H1 (cell line): ENCODE results near the gene CTPS2. TPM values are rescaled to one million over a fixed set of nuclear protein-coding genes. Genes with fewer than 3 reads are reported as not detected.

Experiments
- CTCF ChIA-PET: fragments of 300-600 bp; sonication (Branson Sonifier 250); formaldehyde crosslinking; loops from one replicate; lab custom pipeline; 2021; ENCODE audit not compliant: partially characterized antibody; lab: Charles Lee
- POLR2A ChIA-PET: fragments of 300-600 bp; sonication (Branson Sonifier 250); formaldehyde crosslinking; loops from one replicate; lab custom pipeline; 2021; ENCODE audit warnings: inconsistent platforms; ENCODE audit not compliant: partially characterized antibody; lab: Charles Lee
- DNase-seq, 2 experiments: peaks; one replicate each; pipeline versions ENCODE4 v3.0.0 to v3.0.0-alpha.2; 2010 to 2022; ENCODE audit warnings: low spot score in 2 of 2, low read depth in 1 of 2, mixed read lengths in 1 of 2
- FAIRE-seq: peaks from 2 replicates; lab custom pipeline; 2011; peaks lifted over from hg19 to GRCh38; lab: Jason Lieb, UNC
- H2AFZ ChIP-seq: 2 replicates; pipeline ENCODE4 v1.8.1; 2012; ENCODE audit warnings: low read length, inconsistent platforms
- H2AK5ac ChIP-seq: 2 replicates; pipeline ENCODE4 v1.6.1; 2013; ENCODE audit warnings: low read depth, low read length
- H2BK120ac ChIP-seq: replicated peaks from 2 replicates; pipeline ENCODE3; 2013; ENCODE audit warnings: low read depth, low read length, inconsistent platforms
- H2BK12ac ChIP-seq: 2 replicates; pipeline ENCODE4 v1.6.1; 2013; ENCODE audit warnings: low read depth, low read length
- H2BK15ac ChIP-seq: 2 replicates; pipeline ENCODE4 v1.6.1; 2013; ENCODE audit warnings: low read length
- H2BK20ac ChIP-seq: 2 replicates; pipeline ENCODE4 v1.6.1; 2013; ENCODE audit warnings: low read length
- H2BK5ac ChIP-seq: 2 replicates; pipeline ENCODE4 v1.6.1; 2013; ENCODE audit warnings: low read depth, low read length
- H3K14ac ChIP-seq: 2 replicates; pipeline ENCODE4 v1.6.1; 2013; ENCODE audit warnings: inconsistent platforms; ENCODE audit not compliant: insufficient read length
- H3K18ac ChIP-seq: 2 replicates; pipeline ENCODE4 v1.6.1; 2013; ENCODE audit warnings: low read length; ENCODE audit errors: extremely low read depth
- H3K23ac ChIP-seq: 2 replicates; pipeline ENCODE4 v1.6.1; 2013; ENCODE audit warnings: inconsistent platforms; ENCODE audit not compliant: insufficient read length
- H3K23me2 ChIP-seq: 2 replicates; pipeline ENCODE4 v1.6.1; 2013; ENCODE audit warnings: low read depth, low read length
- H3K27ac ChIP-seq: 2 replicates; pipeline ENCODE4 v1.6.1; 2011; ENCODE audit warnings: low read depth, low read length, inconsistent platforms
- H3K27me3 ChIP-seq, 4 experiments: replicated peaks in 1 of 4; 1 replicate in 1 of 4; 2 replicates in 3 of 4; pipeline versions ENCODE4 v1.6.1 to v1.8.1; 2011 to 2013; ENCODE audit warnings: low read length in 3 of 4, mild to moderate bottlenecking in 3 of 4, inconsistent platforms in 2 of 4, mixed read lengths in 2 of 4, moderate library complexity in 1 of 4; ENCODE audit not compliant: control insufficient read depth in 3 of 4, insufficient read depth in 3 of 4; ENCODE audit errors: extremely low read depth in 1 of 4
- H3K36me3 ChIP-seq, 4 experiments: 2 replicates each; pipeline versions ENCODE4 v1.6.1 to v1.8.1; 2011 to 2013; ENCODE audit warnings: mild to moderate bottlenecking in 4 of 4, low read length in 3 of 4, moderate library complexity in 2 of 4, control low read depth in 1 of 4, inconsistent platforms in 1 of 4; ENCODE audit not compliant: insufficient read depth in 4 of 4, control insufficient read depth in 2 of 4
- H3K4ac ChIP-seq: replicated peaks from 2 replicates; pipeline ENCODE3; 2013; ENCODE audit warnings: low read length, low read depth, mixed read lengths, inconsistent platforms; ENCODE audit not compliant: insufficient read length
- H3K4me1 ChIP-seq, 4 experiments: replicated peaks in 1 of 4; 1 replicate in 1 of 4; 2 replicates in 3 of 4; pipeline versions ENCODE4 v1.6.1 to v1.8.1; 2011 to 2013; ENCODE audit warnings: low read length in 3 of 4, inconsistent platforms in 2 of 4, mixed read lengths in 1 of 4; ENCODE audit not compliant: insufficient read depth in 4 of 4, control insufficient read depth in 3 of 4
- H3K4me2 ChIP-seq, 2 experiments: 2 replicates each; pipeline versions ENCODE4 v1.6.1 to v1.8.1; 2011 to 2013; ENCODE audit warnings: low read depth in 2 of 2, low read length in 2 of 2, control low read depth in 1 of 2, inconsistent platforms in 1 of 2, mild to moderate bottlenecking in 1 of 2; ENCODE audit not compliant: insufficient read depth in 1 of 2
- H3K4me3 ChIP-seq, 4 experiments: fragments of 200-600, 300-600 bp in 1 of 4; sonication (generic), shearing (Covaris generic), sonication (Bioruptor Twin) in 1 of 4; 2 replicates each; pipeline versions ENCODE4 v1.5.1 to v1.8.1; 2011 to 2016; ENCODE audit warnings: low read length in 4 of 4, low read depth in 3 of 4, control low read depth in 2 of 4, inconsistent platforms in 2 of 4, mild to moderate bottlenecking in 2 of 4, mixed read lengths in 1 of 4, moderate library complexity in 1 of 4; ENCODE audit not compliant: insufficient read depth in 2 of 4; ENCODE audit errors: extremely low read depth in 1 of 4
- H3K56ac ChIP-seq: replicated peaks from 2 replicates; pipeline ENCODE3; 2013; ENCODE audit warnings: low read depth, mild to moderate bottlenecking, mixed read lengths, low read length, inconsistent platforms; ENCODE audit not compliant: insufficient read length
- H3K79me1 ChIP-seq: 2 replicates; pipeline ENCODE4 v1.6.1; 2013; ENCODE audit warnings: low read depth, low read length, control low read depth
- H3K79me2 ChIP-seq, 2 experiments: 2 replicates each; pipeline versions ENCODE4 v1.6.1 to v1.8.1; 2012 to 2013; ENCODE audit warnings: low read length in 2 of 2, mild to moderate bottlenecking in 2 of 2, inconsistent platforms in 1 of 2; ENCODE audit not compliant: insufficient read depth in 2 of 2, control insufficient read depth in 1 of 2
- H3K9ac ChIP-seq, 4 experiments: replicated peaks in 1 of 4; 1 replicate in 1 of 4; 2 replicates in 3 of 4; pipeline versions ENCODE4 v1.6.1 to v1.8.1; 2011 to 2013; ENCODE audit warnings: low read depth in 3 of 4, low read length in 3 of 4, control low read depth in 2 of 4, mild to moderate bottlenecking in 2 of 4, moderate library complexity in 2 of 4, inconsistent platforms in 1 of 4; ENCODE audit errors: extremely low read depth in 1 of 4
- H3K9me3 ChIP-seq, 2 experiments: 2 replicates each; pipeline versions ENCODE4 v1.6.1 to v1.8.1; 2012 to 2013; ENCODE audit warnings: mild to moderate bottlenecking in 2 of 2, moderate library complexity in 2 of 2, control low read depth in 1 of 2, inconsistent platforms in 1 of 2, low read depth in 1 of 2, low read length in 1 of 2, mixed read lengths in 1 of 2; ENCODE audit not compliant: insufficient read depth in 2 of 2
- H4K20me1 ChIP-seq, 2 experiments: replicated peaks in 1 of 2; 2 replicates each; pipeline versions ENCODE3 to v1.8.1; 2011 to 2013; ENCODE audit warnings: inconsistent platforms in 2 of 2, low read length in 2 of 2, mild to moderate bottlenecking in 1 of 2; ENCODE audit not compliant: insufficient read depth in 2 of 2, control insufficient read depth in 1 of 2
- H4K5ac ChIP-seq: 2 replicates; pipeline ENCODE4 v1.6.1; 2013; ENCODE audit warnings: low read length, low read depth, mixed read lengths, inconsistent platforms; ENCODE audit not compliant: insufficient read length
- H4K8ac ChIP-seq: 2 replicates; pipeline ENCODE4 v1.8.0; 2013; ENCODE audit warnings: mild to moderate bottlenecking, moderate library complexity, low read length, inconsistent platforms; ENCODE audit not compliant: insufficient read depth; ENCODE audit errors: extremely low read depth
- H4K91ac ChIP-seq: replicated peaks from 2 replicates; pipeline ENCODE3; 2013; ENCODE audit warnings: low read length, mixed read lengths, inconsistent platforms; ENCODE audit not compliant: insufficient read length
- BACH1 ChIP-seq: IDR thresholded peaks from 2 replicates; pipeline ENCODE4 v1.6.1; 2012; ENCODE audit warnings: low read length, improper control_type of control experiment
- BRCA1 ChIP-seq: IDR thresholded peaks from 2 replicates; pipeline ENCODE4 v1.6.1; 2012; ENCODE audit warnings: low read depth, low read length, improper control_type of control experiment
- GTF2F1 ChIP-seq: IDR thresholded peaks from 2 replicates; pipeline ENCODE4 v1.6.1; 2012; ENCODE audit warnings: low read depth, low read length, improper control_type of control experiment, borderline replicate concordance
- HDAC2 ChIP-seq, 2 experiments: fragments of 300-600 bp in 1 of 2; sonication (generic) in 1 of 2; IDR thresholded peaks; 2 replicates each; pipeline ENCODE4 v1.6.1; 2011 to 2012; ENCODE audit warnings: low read depth in 2 of 2, low read length in 2 of 2, mild to moderate bottlenecking in 2 of 2, moderate library complexity in 2 of 2, borderline replicate concordance in 1 of 2, inconsistent platforms in 1 of 2
- JUN ChIP-seq: IDR thresholded peaks from 2 replicates; pipeline ENCODE4 v1.6.1; 2011; ENCODE audit warnings: low read depth, mild to moderate bottlenecking, improper control_type of control experiment, low read length
- JUND ChIP-seq: IDR thresholded peaks from 2 replicates; pipeline ENCODE4 v1.6.1; 2011; ENCODE audit warnings: mild to moderate bottlenecking, improper control_type of control experiment, low read length
- KDM5A ChIP-seq: fragments of 200-600 bp; IDR thresholded peaks from 2 replicates; pipeline ENCODE4 v1.7.1; 2012; ENCODE audit warnings: mild to moderate bottlenecking, low read length, inconsistent platforms, mixed read lengths
- MAFK ChIP-seq: IDR thresholded peaks from 2 replicates; pipeline ENCODE4 v1.6.1; 2012; ENCODE audit warnings: low read depth, mild to moderate bottlenecking, improper control_type of control experiment, low read length
- RAD21 ChIP-seq, 2 experiments: IDR thresholded peaks in 1 of 2; conservative IDR thresholded peaks in 1 of 2; 2 replicates each; pipeline ENCODE4 v1.6.1; 2011; ENCODE audit warnings: low read depth in 2 of 2, low read length in 2 of 2, improper control_type of control experiment in 1 of 2, inconsistent platforms in 1 of 2, mild to moderate bottlenecking in 1 of 2, moderate library complexity in 1 of 2
- RNF2 ChIP-seq: fragments of 200-900, 300-1000 bp; sonication (generic); IDR thresholded peaks from 2 replicates; pipeline ENCODE4 v1.7.1; 2016; ENCODE audit warnings: borderline replicate concordance, low read depth, mild to moderate bottlenecking, antibody characterized with exemption, low read length; ENCODE audit not compliant: poor library complexity, severe bottlenecking; ENCODE audit errors: missing control alignments
- TAF1 ChIP-seq: IDR thresholded peaks from 2 replicates; pipeline ENCODE4 v1.6.1; 2011; ENCODE audit warnings: mild to moderate bottlenecking, low read depth, low read length
- TAF7 ChIP-seq: optimal IDR thresholded peaks from 2 replicates; pipeline ENCODE3; 2011; ENCODE audit warnings: low read depth, mild to moderate bottlenecking, inconsistent platforms, low read length, moderate library complexity, borderline replicate concordance
- TEAD4 ChIP-seq: IDR thresholded peaks from 2 replicates; pipeline ENCODE4 v1.6.1; 2012; ENCODE audit warnings: low read depth, low read length, inconsistent platforms, mixed read lengths
- WGBS, 2 experiments: shearing (Covaris generic) in 1 of 2; methylation state at CpG; one replicate each; pipeline versions ENCODE4 v1.1.6 to v1.1.7; 2013 to 2015; ENCODE audit warnings: low lambda C conversion rate in 2 of 2, mixed read lengths in 2 of 2, inconsistent platforms in 1 of 2, low coverage in 1 of 2, missing lambda C conversion rate in 1 of 2; ENCODE audit not compliant: insufficient replicate concordance in 2 of 2, insufficient coverage in 1 of 2, insufficient read length in 1 of 2; ENCODE audit errors: extremely low coverage in 1 of 2, missing lambda C conversion rate in 1 of 2; 5-methylcytosine and 5-hydroxymethylcytosine counted together
- polyA plus RNA-seq, 7 experiments: library from polyadenylated mRNA; depleted of rRNA in 3 of 7; stranded (reverse) in 5 of 7; unstranded in 2 of 7; fragments of >200 nt in 5 of 7; fragments of 200-250 nt in 2 of 7; gene quantifications; 1 replicate in 5 of 7; 2 replicates in 1 of 7; 4 replicates in 1 of 7; pipeline versions ENCODE4 v1.2.1 to v1.2.3, GENCODE V29; 2011 to 2013; ENCODE audit warnings: missing spikeins in 2 of 7, mixed read lengths in 2 of 7
- total RNA-seq: library from RNA; stranded (reverse); fragmentation: NEBNext Ultra II Directional; extraction: Animal tissue kit (Norgen Biotek cat#: 25700); gene quantifications from 2 replicates; pipeline ENCODE4 v1.2.1, GENCODE V29; 2021
- TF ChIP-seq, protein P1 (sequence below): IDR thresholded peaks from 2 replicates; pipeline ENCODE4 v1.6.1; 2012; ENCODE audit warnings: inconsistent platforms

Gene CTPS2
- total and polyA plus RNA-seq, 2 of the 8 experiments (the other 6 are each of a cell fraction or from before 2014, with no cell fraction given), result 17.1 to 34.0 TPM

DNA sequence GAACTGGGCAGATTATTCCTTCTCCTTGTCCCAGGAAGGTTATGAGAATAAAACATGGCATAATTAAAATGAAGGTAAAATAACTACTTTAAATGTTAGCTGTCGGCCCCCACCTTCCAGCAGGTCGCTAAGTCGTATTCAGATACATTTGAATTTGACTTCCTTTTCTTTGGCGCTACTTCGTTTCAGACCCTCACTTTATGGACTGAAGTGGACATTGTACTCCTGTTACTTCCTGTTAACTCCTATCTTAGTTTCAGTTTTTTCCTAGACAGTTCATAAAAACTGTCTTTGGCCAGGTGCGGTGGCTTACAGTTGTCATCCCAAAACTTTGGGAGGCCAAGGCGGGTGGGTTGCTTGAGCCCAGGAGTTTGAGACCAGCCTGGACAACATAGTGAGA, 12.6 kb upstream of the CTPS2 start:
- no peaks in the 10 kb centered on the region for H3K23me2 ChIP-seq
- H3K27me3 ChIP-seq, result no peaks in the 10 kb centered on the region
- no peak overlapping the region for H2BK12ac ChIP-seq
- no peak for DNase-seq
- no peak overlapping the region for H4K8ac ChIP-seq
- no peak overlapping the region for H2BK15ac ChIP-seq
- H3K4me3 ChIP-seq, result no peak overlapping the region
- H3K79me1 ChIP-seq, result peaks cover 3% of the 10 kb centered on the region; the same call in 1 of the 2 replicates
- no peak overlapping the region for H3K14ac ChIP-seq
- ChIA-PET CTCF (no interaction called here), POLR2A (no interaction called here)
- H3K4ac ChIP-seq, result no peak overlapping the region
- no peak overlapping the region for H4K5ac ChIP-seq
- H2BK120ac ChIP-seq, result no peak overlapping the region
- H3K36me3 ChIP-seq, result peaks cover 0 to 5% (median 1%) of the 10 kb centered on the region in 4 experiments; a peak in 2 of 8 replicates
- peaks cover 3 to 62% of the 10 kb centered on the region in 2 experiments; a peak in 3 of 4 replicates for H3K79me2 ChIP-seq
- no peak overlapping the region for H3K9ac ChIP-seq
- no peak overlapping the region for H2BK20ac ChIP-seq
- no peak overlapping the region for H3K56ac ChIP-seq
- H3K18ac ChIP-seq, result no peak overlapping the region
- H3K4me1 ChIP-seq, result no peaks in the 10 kb centered on the region
- H2AFZ ChIP-seq, result no peak overlapping the region
- WGBS, 2 experiments, result 96% methylated on average over 7 of the region's 7 CpGs; no CpG with 5 or more reads in 1 of the 2 experiments
- H3K23ac ChIP-seq, result no peak overlapping the region
- H2BK5ac ChIP-seq, result no peak overlapping the region
- H3K9me3 ChIP-seq, result no peaks in the 10 kb centered on the region
- no peak overlapping the region for H3K4me2 ChIP-seq
- FAIRE-seq, result no peak
- H4K91ac ChIP-seq, result no peak overlapping the region
- H2AK5ac ChIP-seq, result no peak overlapping the region
- H4K20me1 ChIP-seq, result peaks cover 1 to 2% of the 10 kb centered on the region in 2 experiments
- H3K27ac ChIP-seq, result no peak overlapping the region
- TF ChIP-seq MAFK, result no peak
- no peak for TF ChIP-seq GTF2F1
- TF ChIP-seq RAD21 (IDR thresholded peaks at IDR 0.05 in 1 of 2, conservative IDR thresholded peaks at IDR 0.05 in 1 of 2; ENCODE audit: low read depth in 2 of 2, low read length in 2 of 2), result no peak
- TF ChIP-seq BRCA1, result no peak
- no peak for TF ChIP-seq KDM5A
- TF ChIP-seq JUN, result no peak
- no peak for TF ChIP-seq JUND
- TF ChIP-seq, protein P1, sequence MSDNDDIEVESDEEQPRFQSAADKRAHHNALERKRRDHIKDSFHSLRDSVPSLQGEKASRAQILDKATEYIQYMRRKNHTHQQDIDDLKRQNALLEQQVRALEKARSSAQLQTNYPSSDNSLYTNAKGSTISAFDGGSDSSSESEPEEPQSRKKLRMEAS, result no peak
- TF ChIP-seq TAF7, result no peak
- TF ChIP-seq BACH1, result no peak
- no peak for TF ChIP-seq TAF1
- no peak for TF ChIP-seq TEAD4
- TF ChIP-seq HDAC2 (IDR thresholded peaks at IDR 0.05; ENCODE audit: borderline replicate concordance in 1 of 2, low read depth in 2 of 2, low read length in 2 of 2), result no peak
- TF ChIP-seq RNF2, result no peak
